Measurements from ENCODE around the gene ZNF599. TPM values are rescaled to one million over a fixed set of nuclear protein-coding genes. Genes with fewer than 3 reads are reported as not detected.
A peak's percentile ranks its signal among the peaks of the same experiment; 100 is the strongest.

Gene ZNF599
- total RNA-seq, 2 experiments from 2014 or later: 2.0 to 2.9 TPM

DNA sequence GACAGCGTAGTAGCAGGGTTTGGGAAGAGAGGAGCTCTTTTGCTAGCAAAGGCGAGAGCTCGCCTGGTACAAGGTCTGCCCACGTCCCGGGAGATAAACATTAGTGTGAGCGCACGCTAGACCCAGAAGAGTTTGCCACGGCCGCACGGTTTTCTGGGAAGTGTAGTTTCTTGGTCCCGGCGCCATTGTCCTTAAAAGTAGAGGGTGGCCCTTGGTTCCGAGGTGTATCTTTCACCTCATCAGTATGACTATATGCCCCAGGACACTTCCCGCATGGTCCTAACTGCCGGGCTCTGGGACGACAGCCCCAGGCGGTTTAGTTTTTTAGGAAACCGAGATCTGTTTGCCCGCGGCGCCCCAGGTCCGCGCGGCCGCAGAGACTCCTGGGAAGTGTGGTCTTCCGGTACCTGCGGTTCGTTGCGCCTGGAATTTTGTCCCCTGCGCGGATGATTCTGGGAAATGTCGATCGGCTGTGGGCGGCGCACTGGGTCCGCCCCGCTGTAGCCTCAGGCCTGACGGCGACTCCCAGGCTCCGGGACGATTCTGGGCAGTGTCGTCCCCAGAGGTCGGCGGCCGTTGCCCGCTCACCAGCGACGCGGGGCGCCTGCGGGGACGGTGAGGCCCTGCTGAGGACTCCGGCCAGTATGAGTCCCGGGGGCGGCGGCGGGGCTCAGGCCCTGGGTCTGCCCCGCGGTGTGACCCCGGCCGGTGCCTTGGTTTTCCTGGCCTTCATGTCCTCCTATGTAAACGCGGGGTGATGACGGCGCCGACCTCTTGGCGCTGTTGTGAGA, 39.1 kb downstream of the ZNF599 start, which contains the start of gene ZNF181:
TSS of gene ZNF181 (plus strand) at position 498 of the 791 bp plus-strand sequence. CDS start 795 bp downstream, outside the sequence.
- Mint-ChIP-seq H3K9me3 (peaks cover 6% of the 10 kb centered on the region), H3K27me3 (no peaks in the 10 kb centered on the region), H3K4me3 (peak within 1 kb of the TSS; percentile 96), H3K4me1 (ENCODE audit: low read depth) (peaks cover 34% of the 10 kb centered on the region), H3K36me3 (ENCODE audit: low read depth) (peaks cover 55% of the 10 kb centered on the region), H3K27ac (peak within 1 kb of the TSS; percentile 92)
- TF ChIP-seq, protein P1, sequence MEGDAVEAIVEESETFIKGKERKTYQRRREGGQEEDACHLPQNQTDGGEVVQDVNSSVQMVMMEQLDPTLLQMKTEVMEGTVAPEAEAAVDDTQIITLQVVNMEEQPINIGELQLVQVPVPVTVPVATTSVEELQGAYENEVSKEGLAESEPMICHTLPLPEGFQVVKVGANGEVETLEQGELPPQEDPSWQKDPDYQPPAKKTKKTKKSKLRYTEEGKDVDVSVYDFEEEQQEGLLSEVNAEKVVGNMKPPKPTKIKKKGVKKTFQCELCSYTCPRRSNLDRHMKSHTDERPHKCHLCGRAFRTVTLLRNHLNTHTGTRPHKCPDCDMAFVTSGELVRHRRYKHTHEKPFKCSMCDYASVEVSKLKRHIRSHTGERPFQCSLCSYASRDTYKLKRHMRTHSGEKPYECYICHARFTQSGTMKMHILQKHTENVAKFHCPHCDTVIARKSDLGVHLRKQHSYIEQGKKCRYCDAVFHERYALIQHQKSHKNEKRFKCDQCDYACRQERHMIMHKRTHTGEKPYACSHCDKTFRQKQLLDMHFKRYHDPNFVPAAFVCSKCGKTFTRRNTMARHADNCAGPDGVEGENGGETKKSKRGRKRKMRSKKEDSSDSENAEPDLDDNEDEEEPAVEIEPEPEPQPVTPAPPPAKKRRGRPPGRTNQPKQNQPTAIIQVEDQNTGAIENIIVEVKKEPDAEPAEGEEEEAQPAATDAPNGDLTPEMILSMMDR (IDR thresholded peaks at IDR 0.05): no peak
- CTCF ChIA-PET: interaction anchor here (1.3 kb wide), 1 partner anchor 57 kb away, joined by 4 read pairs; the partner anchor contains the start of genes SCGB2B2 and ZNF302
- ATAC-seq (ENCODE audit: poor library complexity): peak; percentile 84
- intact Hi-C loops (cut with DNase I, micrococcal nuclease): loop anchor here (1.0 to 5.0 kb wide), 4 partner anchors 39 to 278 kb away; partner anchors contain the start of genes SCGB2B2 (in 2 of the 2), ZNF302 (in 2 of the 2) and ZNF599 (in 2 of the 2)
- POLR2A ChIA-PET: interaction anchor here (1.0 to 1.8 kb wide), 5 partner anchors 38 to 281 kb away, joined by 5 to 18 read pairs (median 7); partner anchors contain the start of genes ZNF30 and ZNF302
- DNase-seq: peak; percentile 64 to 90 (median 74)
- H3K9me3 ChIP-seq (ENCODE audit: control insufficient read depth in 1 of 2, insufficient read depth in 1 of 2, low read length in 2 of 2): peaks cover 6% of the 10 kb centered on the region in 2 experiments
- no peaks in the 10 kb centered on the region for H3K27me3 ChIP-seq (ENCODE audit: control insufficient read depth in 1 of 2, insufficient read depth in 2 of 2, low read length in 2 of 2)
- peaks cover 19% of the 10 kb centered on the region for H3K36me3 ChIP-seq (ENCODE audit: insufficient read depth, low read length)
- peak within 1 kb of the TSS; percentile 91 for H3K27ac ChIP-seq (ENCODE audit: low read depth in 1 of 2, low read length in 2 of 2)
- H3K4me1 ChIP-seq (ENCODE audit: insufficient read depth, low read length): peaks cover 28% of the 10 kb centered on the region
- H3K4me3 ChIP-seq (ENCODE audit: low read length): peak within 1 kb of the TSS; percentile 85

DNA sequence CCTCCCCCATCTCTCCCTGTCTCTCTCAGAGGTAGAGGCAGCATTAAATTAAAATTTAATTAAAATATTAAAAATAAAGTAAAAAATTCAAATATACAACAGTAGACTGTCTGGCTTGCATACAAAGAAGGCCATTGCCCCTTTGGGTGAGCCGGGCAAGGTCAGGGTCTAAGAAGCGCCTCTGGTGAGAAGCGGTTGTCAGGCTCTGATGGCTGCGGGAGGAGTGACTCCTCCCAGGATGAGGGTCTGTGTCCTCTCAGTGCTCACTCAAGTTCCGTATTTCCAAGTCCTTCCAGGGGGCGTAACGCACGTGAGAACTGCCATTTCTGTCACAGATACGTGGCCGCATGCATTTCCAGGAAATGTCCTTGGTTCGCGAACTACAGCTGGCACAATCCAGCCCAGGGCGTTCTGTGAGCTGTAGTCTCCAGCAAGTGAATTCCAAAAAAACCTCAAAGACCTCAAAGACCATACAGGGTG, 39.7 kb downstream of the ZNF599 start:
- peaks cover 3% of the 10 kb centered on the region in 2 experiments for H3K9me3 ChIP-seq (ENCODE audit: control insufficient read depth in 1 of 2, insufficient read depth in 1 of 2, low read length in 2 of 2)
- ChIA-PET CTCF (interaction anchor here (0.6 to 1.3 kb wide), 2 partner anchors 56 to 194 kb away, joined by 3 to 4 read pairs; partner anchors contain the start of genes SCGB2B2 and ZNF302), POLR2A (interaction anchor here (1.0 to 1.8 kb wide), 5 partner anchors 38 to 281 kb away, joined by 5 to 18 read pairs (median 7); partner anchors contain the start of genes ZNF30 and ZNF302)
- H3K36me3 ChIP-seq (ENCODE audit: insufficient read depth, low read length): peaks cover 17% of the 10 kb centered on the region
- Mint-ChIP-seq H3K27ac (peak overlapping the region; percentile 92), H3K9me3 (peaks cover 3% of the 10 kb centered on the region), H3K4me1 (ENCODE audit: low read depth) (peaks cover 34% of the 10 kb centered on the region), H3K36me3 (ENCODE audit: low read depth) (peaks cover 49% of the 10 kb centered on the region), H3K27me3 (no peaks in the 10 kb centered on the region), H3K4me3 (peak overlapping the region; percentile 96)
- peak; percentile 21 for ATAC-seq (ENCODE audit: poor library complexity)
- H3K27me3 ChIP-seq (ENCODE audit: control insufficient read depth in 1 of 2, insufficient read depth in 2 of 2, low read length in 2 of 2): no peaks in the 10 kb centered on the region
- peaks cover 28% of the 10 kb centered on the region for H3K4me1 ChIP-seq (ENCODE audit: insufficient read depth, low read length)
- H3K4me3 ChIP-seq (ENCODE audit: low read length): peak overlapping the region; percentile 85
- H3K27ac ChIP-seq (ENCODE audit: low read depth in 1 of 2, low read length in 2 of 2): peak overlapping the region; percentile 91
- intact Hi-C loops (cut with DNase I, micrococcal nuclease): loop anchor here in 1 of 2 experiments (1.0 to 5.0 kb wide), 2 partner anchors 56 to 279 kb away; partner anchors contain the start of genes SCGB2B2 and ZNF302
- DNase-seq: peak in 2 of 14 experiments; percentile 7 to 19
- TF ChIP-seq, protein P1 (IDR thresholded peaks at IDR 0.05): no peak

DNA sequence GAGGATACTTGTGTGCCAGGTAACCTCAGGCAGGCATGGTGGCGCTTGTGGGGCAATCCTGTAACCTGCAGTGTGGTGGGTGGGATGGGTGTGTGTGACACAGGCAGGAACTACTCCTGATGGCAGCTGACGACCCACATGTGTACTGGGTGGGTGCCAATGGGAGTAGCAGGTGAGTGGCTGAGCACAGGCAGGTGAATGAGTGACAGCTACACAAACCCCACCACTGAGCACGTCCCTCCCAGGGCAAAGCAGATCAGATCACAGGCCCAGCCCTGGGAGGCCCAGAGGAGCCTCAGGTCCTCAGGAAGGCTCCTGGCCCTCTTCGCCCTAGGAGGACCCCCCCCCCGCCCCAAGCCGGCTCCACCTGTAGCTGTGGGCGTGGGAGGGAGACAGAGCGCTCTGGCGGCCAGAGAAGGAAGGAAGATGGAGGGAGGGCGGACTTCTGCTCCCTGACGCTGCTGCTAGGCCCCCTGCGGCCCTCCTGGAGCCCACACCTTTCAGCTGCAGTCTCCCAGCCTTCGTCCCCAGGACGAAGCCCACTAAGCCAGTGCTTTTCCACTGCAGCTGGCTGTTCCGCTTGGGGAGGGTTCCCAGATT, 40.3 kb downstream of the ZNF599 start:
- Histone ChIP-seq H3K9me3 (ENCODE audit: control insufficient read depth in 1 of 2, insufficient read depth in 1 of 2, low read length in 2 of 2) (no peaks in the 10 kb centered on the region), H3K27me3 (ENCODE audit: control insufficient read depth in 1 of 2, insufficient read depth in 2 of 2, low read length in 2 of 2) (peaks cover 0 to 2% of the 10 kb centered on the region in 2 experiments), H3K36me3 (ENCODE audit: insufficient read depth, low read length) (peaks cover 11% of the 10 kb centered on the region), H3K27ac (ENCODE audit: low read depth in 1 of 2, low read length in 2 of 2) (no peak overlapping the region), H3K4me1 (ENCODE audit: insufficient read depth, low read length) (peaks cover 28% of the 10 kb centered on the region), H3K4me3 (ENCODE audit: low read length) (peak overlapping the region; percentile 85)
- TF ChIP-seq, protein P1 (IDR thresholded peaks at IDR 0.05): no peak
- H3K36me3 Mint-ChIP-seq (ENCODE audit: low read depth): peaks cover 43% of the 10 kb centered on the region
- peak overlapping the region; percentile 80 for H3K4me3 Mint-ChIP-seq
- H3K27ac Mint-ChIP-seq: peak overlapping the region; percentile 92
- ChIA-PET CTCF (interaction anchor here (0.6 to 1.3 kb wide), 2 partner anchors 55 to 194 kb away, joined by 3 to 4 read pairs; partner anchors contain the start of genes SCGB2B2 and ZNF302), POLR2A (interaction anchor here (1.1 to 1.8 kb wide), 4 partner anchors 39 to 194 kb away, joined by 5 to 18 read pairs (median 9); partner anchors contain the start of genes ZNF30 and ZNF302)
- DNase-seq: peak in 2 of 14 experiments; percentile 8 to 22
- no peak for ATAC-seq (ENCODE audit: poor library complexity)
- H3K4me1 Mint-ChIP-seq (ENCODE audit: low read depth): peaks cover 34% of the 10 kb centered on the region
- intact Hi-C loops (cut with DNase I, micrococcal nuclease): loop anchor here in 1 of 2 experiments (1.0 to 5.0 kb wide), 2 partner anchors 55 to 280 kb away; partner anchors contain the start of genes SCGB2B2 and ZNF302
- H3K9me3 Mint-ChIP-seq: no peaks in the 10 kb centered on the region
- peaks cover 4% of the 10 kb centered on the region for H3K27me3 Mint-ChIP-seq

Measured in CD4-positive, alpha-beta T cell (primary cell).